CD14-positive monocyte (primary cell): ENCODE results near the gene ASCC3. TPM values are rescaled to one million over a fixed set of nuclear protein-coding genes. Genes with fewer than 3 reads are reported as not detected.

Experiments used
- DNase-seq, 3 donors: peaks; one replicate each; pipeline ENCODE4 v3.0.0-alpha.2; 2011 to 2022
- H2AFZ ChIP-seq: 2 replicates; pipeline ENCODE4 v1.6.0; 2012; ENCODE audit warnings: mild to moderate bottlenecking, low read depth, low read length, inconsistent platforms; ENCODE audit not compliant: insufficient read depth, poor library complexity, severe bottlenecking
- H3K27ac ChIP-seq, 2 donors: 1 replicate in 1 of 2; 2 replicates in 1 of 2; pipeline ENCODE4 v1.5.1; 2012 to 2013; ENCODE audit warnings: low read length in 2 of 2, control low read depth in 1 of 2, inconsistent platforms in 1 of 2, low read depth in 1 of 2, mild to moderate bottlenecking in 1 of 2
- H3K27me3 ChIP-seq, 2 donors: one replicate each; pipeline versions ENCODE4 v1.6.0 to v1.6.1; 2011 to 2013; ENCODE audit warnings: low read length in 2 of 2; ENCODE audit not compliant: control insufficient read depth in 2 of 2, insufficient read depth in 2 of 2
- H3K36me3 ChIP-seq, 2 donors: replicated peaks in 1 of 2; 1 replicate in 1 of 2; 2 replicates in 1 of 2; pipeline versions ENCODE4 v1.5.1 to v1.6.1; 2012 to 2013; ENCODE audit warnings: low read length in 2 of 2, control low read depth in 1 of 2, inconsistent platforms in 1 of 2, mild to moderate bottlenecking in 1 of 2; ENCODE audit not compliant: insufficient read depth in 2 of 2, control insufficient read depth in 1 of 2
- H3K4me1 ChIP-seq, 2 donors: 1 replicate in 1 of 2; 2 replicates in 1 of 2; pipeline versions ENCODE4 v1.5.1 to v1.6.1; 2012 to 2013; ENCODE audit warnings: low read length in 2 of 2, control low read depth in 1 of 2, inconsistent platforms in 1 of 2, mild to moderate bottlenecking in 1 of 2, moderate library complexity in 1 of 2; ENCODE audit not compliant: insufficient read depth in 2 of 2, control insufficient read depth in 1 of 2
- H3K4me2 ChIP-seq: replicated peaks from 2 replicates; pipeline ENCODE3; 2012; ENCODE audit warnings: low read length, moderate library complexity, mild to moderate bottlenecking; ENCODE audit not compliant: poor library complexity, severe bottlenecking; ENCODE audit errors: extremely low read depth
- H3K4me3 ChIP-seq, 3 experiments: fragments of 200-600 bp in 1 of 3; sonication (generic) in 1 of 3; replicated peaks in 1 of 3; 1 replicate in 2 of 3; 2 replicates in 1 of 3; pipeline ENCODE4 v1.5.1; 2011 to 2013; ENCODE audit warnings: low read length in 3 of 3, mild to moderate bottlenecking in 3 of 3, control low read depth in 2 of 3, low read depth in 2 of 3, inconsistent platforms in 1 of 3, moderate library complexity in 1 of 3
- H3K79me2 ChIP-seq: 2 replicates; pipeline ENCODE4 v1.6.0; 2012; ENCODE audit warnings: mild to moderate bottlenecking, control low read depth, inconsistent platforms, low read length, moderate library complexity; ENCODE audit not compliant: insufficient read depth
- H3K9ac ChIP-seq: 2 replicates; pipeline ENCODE4 v1.6.0; 2017; ENCODE audit warnings: low read length, mild to moderate bottlenecking; ENCODE audit not compliant: insufficient read depth, poor library complexity, severe bottlenecking
- H3K9me3 ChIP-seq, 2 donors: replicated peaks in 1 of 2; 1 replicate in 1 of 2; 2 replicates in 1 of 2; pipeline versions ENCODE4 v1.5.1 to v1.6.1; 2012 to 2013; ENCODE audit warnings: low read length in 2 of 2, control low read depth in 1 of 2; ENCODE audit not compliant: control insufficient read depth in 1 of 2, insufficient read depth in 1 of 2
- H4K20me1 ChIP-seq: 2 replicates; pipeline ENCODE4 v1.6.0; 2012; ENCODE audit warnings: mild to moderate bottlenecking, low read length, control low read depth, moderate library complexity; ENCODE audit not compliant: insufficient read depth
- H3K27ac Mint-ChIP-seq, 7 donors: one replicate each; pipeline ENCODE4 v1.8.0; 2020; ENCODE audit warnings: mild to moderate bottlenecking in 7 of 7, mixed read lengths in 7 of 7, moderate library complexity in 6 of 7, inconsistent platforms in 2 of 7
- H3K27me3 Mint-ChIP-seq, 3 donors: one replicate each; pipeline ENCODE4 v1.8.0; 2021 to 2022; ENCODE audit warnings: low read depth in 3 of 3, mild to moderate bottlenecking in 3 of 3, mixed read lengths in 3 of 3, moderate library complexity in 3 of 3, inconsistent platforms in 1 of 3
- H3K36me3 Mint-ChIP-seq, 2 donors: one replicate each; pipeline ENCODE4 v1.8.0; 2020; ENCODE audit warnings: mixed read lengths in 2 of 2, inconsistent platforms in 1 of 2, mild to moderate bottlenecking in 1 of 2
- H3K4me1 Mint-ChIP-seq: one replicate; pipeline ENCODE4 v1.8.0; 2020; ENCODE audit warnings: mild to moderate bottlenecking, mixed read lengths
- H3K4me3 Mint-ChIP-seq, 2 donors: one replicate each; pipeline ENCODE4 v1.8.0; 2020; ENCODE audit warnings: mild to moderate bottlenecking in 2 of 2, mixed read lengths in 2 of 2, moderate library complexity in 1 of 2
- H3K9me3 Mint-ChIP-seq, 7 donors: one replicate each; pipeline ENCODE4 v1.8.0; 2020 to 2022; ENCODE audit warnings: mixed read lengths in 7 of 7, mild to moderate bottlenecking in 6 of 7, moderate library complexity in 6 of 7, inconsistent platforms in 2 of 7
- WGBS: methylation state at CpG from one replicate; pipeline ENCODE4 v1.1.5; 2013; ENCODE audit warnings: missing lambda C conversion rate; ENCODE audit not compliant: insufficient coverage; 5-methylcytosine and 5-hydroxymethylcytosine counted together
- intact Hi-C, 2 donors: fragments of 100-400 bp; cut with micrococcal nuclease; formaldehyde crosslinking; loops; one replicate each; pipeline versions ENCODE4 v1.15.0 to v1.15.1; 2023
- polyA plus RNA-seq, 3 donors: library from polyadenylated mRNA; depleted of rRNA in 1 of 3; unstranded in 2 of 3; stranded (reverse) in 1 of 3; fragments of 300-500 nt in 2 of 3; fragments of >200 nt in 1 of 3; fragmentation: Illumina TruSeq in 2 of 3; gene quantifications; 1 replicate in 2 of 3; 2 replicates in 1 of 3; pipeline ENCODE4 v1.2.3, GENCODE V29; 2012 to 2021
- TF ChIP-seq, protein P1 (sequence below): fragments of 200-600 bp; IDR thresholded peaks from one replicate; pipeline ENCODE4 v1.8.0; 2022; ENCODE audit warnings: antibody characterized with exemption, mild to moderate bottlenecking

The ASCC3 gene
- polyA plus RNA-seq, 3 donors: 6.4 to 12.9 (median 10.6) TPM

DNA sequence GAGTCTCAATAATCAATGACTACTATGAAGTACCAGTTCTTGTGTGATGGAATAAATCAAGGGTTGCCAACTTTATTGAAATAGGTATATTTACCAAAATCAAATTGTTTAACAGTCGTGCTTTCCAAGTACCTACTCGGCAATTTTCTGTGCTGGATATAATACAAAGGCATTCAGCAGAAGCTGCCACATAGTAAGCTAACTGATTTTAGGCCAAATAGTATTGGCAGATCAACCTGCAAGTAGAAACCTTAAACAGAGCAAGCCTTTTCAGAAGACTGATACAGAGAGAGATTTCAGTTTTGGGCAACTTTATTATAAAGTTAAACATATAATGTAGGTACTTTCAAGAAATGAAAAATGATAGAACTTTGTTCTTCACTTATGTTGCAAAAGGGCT is 174.6 kb downstream of the ASCC3 start:
- TF ChIP-seq, protein P1, sequence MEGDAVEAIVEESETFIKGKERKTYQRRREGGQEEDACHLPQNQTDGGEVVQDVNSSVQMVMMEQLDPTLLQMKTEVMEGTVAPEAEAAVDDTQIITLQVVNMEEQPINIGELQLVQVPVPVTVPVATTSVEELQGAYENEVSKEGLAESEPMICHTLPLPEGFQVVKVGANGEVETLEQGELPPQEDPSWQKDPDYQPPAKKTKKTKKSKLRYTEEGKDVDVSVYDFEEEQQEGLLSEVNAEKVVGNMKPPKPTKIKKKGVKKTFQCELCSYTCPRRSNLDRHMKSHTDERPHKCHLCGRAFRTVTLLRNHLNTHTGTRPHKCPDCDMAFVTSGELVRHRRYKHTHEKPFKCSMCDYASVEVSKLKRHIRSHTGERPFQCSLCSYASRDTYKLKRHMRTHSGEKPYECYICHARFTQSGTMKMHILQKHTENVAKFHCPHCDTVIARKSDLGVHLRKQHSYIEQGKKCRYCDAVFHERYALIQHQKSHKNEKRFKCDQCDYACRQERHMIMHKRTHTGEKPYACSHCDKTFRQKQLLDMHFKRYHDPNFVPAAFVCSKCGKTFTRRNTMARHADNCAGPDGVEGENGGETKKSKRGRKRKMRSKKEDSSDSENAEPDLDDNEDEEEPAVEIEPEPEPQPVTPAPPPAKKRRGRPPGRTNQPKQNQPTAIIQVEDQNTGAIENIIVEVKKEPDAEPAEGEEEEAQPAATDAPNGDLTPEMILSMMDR: no peak
- Histone ChIP-seq H3K4me1 (no peaks in the 10 kb centered on the region), H3K36me3 (no peaks in the 10 kb centered on the region), H2AFZ (no peak overlapping the region), H3K27ac (no peak overlapping the region), H3K9me3 (no peaks in the 10 kb centered on the region), H3K9ac (no peak overlapping the region), H3K27me3 (no peaks in the 10 kb centered on the region), H3K79me2 (no peaks in the 10 kb centered on the region), H4K20me1 (no peaks in the 10 kb centered on the region), H3K4me2 (no peak overlapping the region), H3K4me3 (no peak overlapping the region)
- Mint-ChIP-seq H3K9me3 (peaks cover 0 to 9% (median 3%) of the 10 kb centered on the region in 7 donors), H3K27me3 (no peaks in the 10 kb centered on the region), H3K36me3 (peaks cover 15 to 21% of the 10 kb centered on the region in 2 donors), H3K4me1 (no peaks in the 10 kb centered on the region), H3K4me3 (no peak overlapping the region), H3K27ac (no peak overlapping the region)
- 100% methylated on average over 2 of the region's 2 CpGs for WGBS
- intact Hi-C loops: no loop called here
- DNase-seq: no peak

DNA sequence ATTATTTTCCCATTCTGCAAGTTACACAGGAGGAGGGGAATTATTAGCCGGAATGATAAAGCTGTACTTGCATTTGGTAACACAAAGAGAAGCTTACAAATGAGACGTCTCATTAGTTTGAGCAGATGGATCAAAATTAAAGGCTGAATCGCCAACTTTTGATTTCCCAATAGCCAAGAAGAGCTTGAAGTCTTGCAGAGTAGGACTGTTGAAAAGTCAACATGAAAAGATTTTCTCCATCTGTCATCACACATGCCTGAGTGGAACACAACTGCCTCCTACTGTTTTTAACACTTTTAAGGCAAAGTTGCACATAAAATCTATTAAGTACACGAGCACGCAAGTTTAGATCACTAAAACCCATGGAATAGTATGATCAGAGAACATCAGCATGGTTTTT is 176.2 kb downstream of the ASCC3 start:
- Histone ChIP-seq H3K4me2 (no peak overlapping the region), H3K27ac (no peak overlapping the region), H3K27me3 (no peaks in the 10 kb centered on the region), H3K36me3 (no peaks in the 10 kb centered on the region), H3K9me3 (peaks cover 6 to 10% of the 10 kb centered on the region in 2 donors), H3K79me2 (no peaks in the 10 kb centered on the region), H3K4me1 (no peaks in the 10 kb centered on the region), H2AFZ (no peak overlapping the region), H3K4me3 (no peak overlapping the region), H3K9ac (no peak overlapping the region), H4K20me1 (no peaks in the 10 kb centered on the region)
- intact Hi-C loops: no loop called here
- H3K4me1 Mint-ChIP-seq: no peaks in the 10 kb centered on the region
- peaks cover 18 to 26% of the 10 kb centered on the region in 2 donors for H3K36me3 Mint-ChIP-seq
- 100% methylated on average over 2 of the region's 5 CpGs for WGBS
- no peaks in the 10 kb centered on the region for H3K27me3 Mint-ChIP-seq
- no peak overlapping the region for H3K27ac Mint-ChIP-seq
- no peak for DNase-seq
- TF ChIP-seq, protein P1: no peak
- peaks cover 2 to 19% (median 9%) of the 10 kb centered on the region in 7 donors for H3K9me3 Mint-ChIP-seq
- no peak overlapping the region for H3K4me3 Mint-ChIP-seq
